Memory B cell (primary cell): ENCODE results near the gene RIMBP3C.
A peak's percentile ranks its signal among the peaks of the same experiment; 100 is the strongest.
"Not testable (repeated sequence)": the region's sequence is repeated elsewhere in the genome, so short reads cannot be mapped to it uniquely, and the experiment has no call there.

Experiments used
- ATAC-seq: fragments of 150-1000 bp; cut with Tn5 transposase; 2 replicates; pipeline ENCODE4 v1.10.0; 2021; ENCODE audit warnings: low read depth, mild to moderate bottlenecking, moderate library complexity
- DNase-seq, 2 donors: peaks; one replicate each; pipeline ENCODE4 v3.0.0; 2022; ENCODE audit warnings: low spot score in 2 of 2
- H3K27ac Mint-ChIP-seq: one replicate; pipeline ENCODE4 v1.8.0; 2022; ENCODE audit warnings: mild to moderate bottlenecking, moderate library complexity, mixed read lengths
- H3K27me3 Mint-ChIP-seq: one replicate; pipeline ENCODE4 v1.8.0; 2022; ENCODE audit warnings: mixed read lengths
- H3K36me3 Mint-ChIP-seq: one replicate; pipeline ENCODE4 v1.8.0; 2022; ENCODE audit warnings: mild to moderate bottlenecking, mixed read lengths
- H3K4me1 Mint-ChIP-seq: one replicate; pipeline ENCODE4 v1.8.0; 2022; ENCODE audit warnings: mixed read lengths
- H3K4me3 Mint-ChIP-seq: one replicate; pipeline ENCODE4 v1.8.0; 2022; ENCODE audit warnings: mild to moderate bottlenecking, moderate library complexity, mixed read lengths
- H3K9me3 Mint-ChIP-seq: one replicate; pipeline ENCODE4 v1.8.0; 2022; ENCODE audit warnings: mixed read lengths

The RIMBP3C gene

DNA sequence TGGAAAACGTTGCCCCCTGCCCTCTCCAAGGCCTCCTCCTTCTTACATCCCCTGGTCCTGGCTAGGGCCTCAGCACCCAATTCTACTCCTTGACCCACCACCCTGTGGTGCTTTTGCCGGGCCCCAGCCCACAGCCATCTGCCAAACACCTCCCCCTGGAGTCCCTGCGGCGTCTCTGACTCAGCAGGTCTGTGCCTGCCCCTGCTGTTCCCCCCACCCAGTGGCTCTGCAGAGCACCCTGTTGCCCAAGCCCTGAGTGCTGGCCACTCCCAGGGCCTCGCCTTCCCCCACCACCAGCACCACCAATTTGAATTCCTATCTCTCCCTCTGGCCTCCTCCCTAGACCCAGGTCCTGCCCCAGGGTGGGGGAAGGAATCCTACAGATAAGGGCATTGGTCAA is 19.7 kb downstream of the RIMBP3C start:
- not testable (repeated sequence) for H3K4me1 Mint-ChIP-seq, DNase-seq, ATAC-seq, H3K4me3 Mint-ChIP-seq, H3K27ac Mint-ChIP-seq, H3K36me3 Mint-ChIP-seq, H3K9me3 Mint-ChIP-seq, H3K27me3 Mint-ChIP-seq

- not testable (repeated sequence) for H3K4me3 Mint-ChIP-seq, H3K4me1 Mint-ChIP-seq, H3K36me3 Mint-ChIP-seq, H3K27ac Mint-ChIP-seq, DNase-seq, H3K27me3 Mint-ChIP-seq, ATAC-seq, H3K9me3 Mint-ChIP-seq
Measured at GRCh38 chr22:21526705-21527500, 24.4 kb downstream of the RIMBP3C start.

DNA sequence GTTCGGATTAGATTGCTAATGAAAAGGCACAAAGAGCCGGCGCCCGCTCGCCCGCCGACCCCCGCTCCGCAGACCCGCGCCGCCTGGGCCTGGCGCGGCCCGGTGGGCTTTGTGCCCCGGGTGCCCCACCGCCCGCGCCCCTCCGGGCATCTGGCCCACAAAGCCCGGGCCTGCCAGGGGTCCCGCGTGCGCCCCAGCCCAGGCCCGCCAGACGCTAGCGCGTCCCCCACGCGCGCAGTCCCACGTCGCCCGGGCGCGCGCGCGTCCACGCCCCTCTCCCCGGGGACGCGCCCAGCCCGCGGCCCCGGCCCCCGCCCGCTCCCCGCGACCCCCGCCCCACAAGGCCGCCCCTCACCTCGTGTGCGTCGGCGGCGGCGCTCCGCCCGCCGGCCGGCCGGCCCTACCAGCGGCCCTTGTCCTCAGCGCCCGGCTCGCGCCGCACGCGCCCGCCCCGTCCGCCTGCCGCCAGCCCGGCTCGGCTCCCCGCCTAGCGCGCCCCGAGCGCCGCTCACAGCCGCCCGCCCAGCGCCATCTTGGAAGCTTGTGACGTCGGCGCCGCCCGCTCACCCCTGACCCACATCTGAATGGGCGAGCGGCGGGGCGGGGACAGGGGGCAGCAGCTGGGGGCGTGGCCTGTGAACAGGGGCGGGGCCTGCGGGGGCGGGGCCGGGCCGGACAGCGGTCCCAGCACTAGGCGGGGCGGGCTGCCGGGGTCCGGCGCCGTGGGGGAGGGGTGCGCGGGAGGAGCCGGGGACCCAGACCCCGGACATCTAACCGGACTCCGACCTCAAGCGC is 34.1 kb downstream of the RIMBP3C start:
- not testable (repeated sequence) for H3K27me3 Mint-ChIP-seq, H3K36me3 Mint-ChIP-seq, DNase-seq, H3K27ac Mint-ChIP-seq, H3K9me3 Mint-ChIP-seq, H3K4me3 Mint-ChIP-seq, H3K4me1 Mint-ChIP-seq
- peak; percentile 87 for ATAC-seq

- not testable (repeated sequence) for H3K9me3 Mint-ChIP-seq, H3K4me3 Mint-ChIP-seq, ATAC-seq, H3K4me1 Mint-ChIP-seq, H3K27ac Mint-ChIP-seq, DNase-seq, H3K27me3 Mint-ChIP-seq, H3K36me3 Mint-ChIP-seq
Measured at GRCh38 chr22:21516522-21516921, 34.7 kb downstream of the RIMBP3C start.

DNA sequence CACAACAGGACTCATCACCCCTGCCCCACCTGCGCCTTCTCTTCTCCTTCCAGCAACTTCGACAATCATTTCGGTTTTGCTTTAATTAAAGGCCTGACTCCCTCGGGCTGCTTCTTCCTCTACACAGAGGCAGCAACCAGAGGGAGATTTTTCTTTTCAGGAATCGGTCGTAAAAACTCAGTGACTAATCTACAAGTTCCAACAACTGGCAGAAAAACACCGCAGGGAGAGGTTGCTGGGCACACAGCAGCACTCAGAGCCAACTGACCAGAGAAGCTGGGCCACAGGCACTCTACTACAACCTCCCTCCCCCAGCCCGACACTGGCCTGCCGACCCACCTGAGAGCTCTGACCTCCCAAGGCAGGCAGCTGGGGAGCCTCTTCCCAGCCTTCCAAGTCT is 36.0 kb downstream of the RIMBP3C start:
- ATAC-seq, H3K9me3 Mint-ChIP-seq: not testable (repeated sequence)

DNA sequence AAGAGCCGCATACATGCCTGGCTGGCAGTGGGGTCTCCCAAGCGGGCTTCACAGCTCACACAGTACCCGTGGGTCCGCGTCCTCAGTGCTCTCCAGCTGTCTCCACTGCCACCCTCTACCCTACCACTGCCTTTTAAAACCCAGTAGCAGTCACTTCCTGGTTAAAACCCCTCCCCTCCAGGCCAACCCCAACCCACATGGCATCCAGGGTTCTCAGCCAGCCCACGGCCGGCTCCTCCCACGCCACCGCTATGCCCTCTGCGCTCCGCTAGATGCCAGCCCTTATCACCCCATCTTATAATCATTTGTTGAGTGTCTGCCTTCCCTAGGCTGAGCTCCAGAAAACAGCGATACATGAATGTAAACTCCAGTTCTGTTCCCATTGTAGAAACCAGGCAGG is 37.1 kb downstream of the RIMBP3C start:
- H3K4me1 Mint-ChIP-seq, H3K36me3 Mint-ChIP-seq, H3K27ac Mint-ChIP-seq, H3K27me3 Mint-ChIP-seq, H3K4me3 Mint-ChIP-seq, H3K9me3 Mint-ChIP-seq, DNase-seq: not testable (repeated sequence)
- ATAC-seq = peak; percentile 78

More for the DNA sequence above, 36.0 kb downstream of the RIMBP3C start:
- not testable (repeated sequence) for H3K27ac Mint-ChIP-seq, DNase-seq, H3K4me3 Mint-ChIP-seq, H3K27me3 Mint-ChIP-seq, H3K36me3 Mint-ChIP-seq, H3K4me1 Mint-ChIP-seq

GRCh38 chr22:21512022-21512421 is 39.2 kb downstream of the RIMBP3C start:
- H3K4me3 Mint-ChIP-seq, H3K4me1 Mint-ChIP-seq, ATAC-seq, H3K27ac Mint-ChIP-seq, H3K27me3 Mint-ChIP-seq, H3K36me3 Mint-ChIP-seq, H3K9me3 Mint-ChIP-seq: not testable (repeated sequence)
- peak in 1 of 2 donors; percentile 0 for DNase-seq

GRCh38 chr22:21510397-21510796 is 40.9 kb downstream of the RIMBP3C start:
- not testable (repeated sequence) for H3K4me3 Mint-ChIP-seq

GRCh38 chr22:21499623-21500506 is 51.4 kb downstream of the RIMBP3C start:
- not testable (repeated sequence) for H3K27ac Mint-ChIP-seq, H3K4me3 Mint-ChIP-seq, DNase-seq, H3K36me3 Mint-ChIP-seq, H3K9me3 Mint-ChIP-seq, ATAC-seq, H3K27me3 Mint-ChIP-seq, H3K4me1 Mint-ChIP-seq

More at GRCh38 chr22:21510397-21510796, 40.9 kb downstream of the RIMBP3C start:
- H3K27me3 Mint-ChIP-seq, DNase-seq, ATAC-seq, H3K9me3 Mint-ChIP-seq, H3K27ac Mint-ChIP-seq, H3K36me3 Mint-ChIP-seq, H3K4me1 Mint-ChIP-seq: not testable (repeated sequence)

DNA sequence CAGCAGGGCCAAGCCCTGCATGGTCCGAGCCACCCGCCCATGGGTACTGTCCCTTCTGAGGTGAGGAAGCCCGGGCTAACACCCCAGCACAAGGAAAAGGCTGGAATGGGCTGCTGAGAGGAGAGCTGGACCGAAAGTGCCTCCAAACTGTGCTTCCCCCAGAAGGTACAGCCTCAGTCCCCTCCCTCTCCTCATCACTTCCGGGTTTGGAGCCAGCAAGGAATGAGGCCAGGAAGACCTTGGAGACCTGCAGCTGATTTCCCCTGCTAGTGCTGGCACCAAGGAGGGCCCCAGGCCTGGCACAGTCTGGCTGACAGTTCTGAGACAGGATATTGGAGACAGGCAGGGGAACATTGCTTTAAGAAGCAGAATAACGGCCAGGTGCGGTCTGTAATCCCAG is 52.8 kb downstream of the RIMBP3C start:
- H3K36me3 Mint-ChIP-seq, H3K4me1 Mint-ChIP-seq, H3K4me3 Mint-ChIP-seq, H3K27ac Mint-ChIP-seq, H3K9me3 Mint-ChIP-seq, H3K27me3 Mint-ChIP-seq, ATAC-seq, DNase-seq: not testable (repeated sequence)

DNA sequence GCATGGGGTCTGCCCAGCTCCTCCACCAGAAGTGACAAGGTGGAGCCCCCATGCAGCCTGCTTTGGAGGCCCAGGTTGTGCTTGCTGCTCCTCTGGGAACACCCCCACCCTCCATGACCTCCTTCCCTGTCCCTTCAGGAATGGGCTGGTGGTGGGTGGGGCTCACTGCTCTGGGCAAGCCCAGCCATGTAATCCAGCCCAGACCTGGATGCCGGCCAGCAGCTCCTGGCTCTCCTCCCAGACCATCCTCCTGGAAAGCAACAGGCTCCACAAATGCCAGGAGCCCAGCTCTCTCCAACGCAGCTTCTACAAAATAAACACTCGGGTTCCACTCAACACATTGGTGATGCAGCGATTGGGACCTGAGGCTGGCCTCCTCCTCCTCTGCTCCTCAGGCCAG is 53.3 kb downstream of the RIMBP3C start:
- not testable (repeated sequence) for H3K4me1 Mint-ChIP-seq, ATAC-seq, H3K27me3 Mint-ChIP-seq, H3K9me3 Mint-ChIP-seq, H3K27ac Mint-ChIP-seq, H3K36me3 Mint-ChIP-seq, DNase-seq, H3K4me3 Mint-ChIP-seq
